GM19438 (cell line): ENCODE data around the gene ANKH.
"Not testable (repeated sequence)": the region's sequence is repeated elsewhere in the genome, so short reads cannot be mapped to it uniquely, and the experiment has no call there.

Experiments
- ATAC-seq: cut with Tn5 transposase; IDR thresholded peaks from one replicate; pipeline ENCODE4 v1.9.1; 2021; ENCODE audit warnings: low read depth; ENCODE audit not compliant: unreplicated experiment

Gene ANKH

DNA sequence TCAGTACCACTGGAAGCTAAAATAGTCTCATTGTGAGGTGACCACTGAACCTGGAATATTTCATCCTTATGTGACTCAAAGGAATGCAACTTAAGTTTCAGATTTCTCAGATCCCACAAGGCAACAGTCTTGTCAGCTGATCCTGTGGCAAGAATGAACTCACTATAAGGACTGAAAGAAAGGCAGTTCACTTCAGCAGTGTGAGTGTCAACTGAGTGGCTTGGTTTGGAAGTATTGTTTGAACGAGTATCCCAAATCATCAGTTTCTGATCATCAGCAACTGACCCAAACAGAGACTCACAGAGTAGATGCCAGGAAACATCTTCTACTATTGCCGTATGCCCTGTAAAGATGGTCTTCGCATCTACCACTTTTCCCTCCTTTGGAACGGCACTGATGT is 74.2 kb downstream of the ANKH start:
- not testable (repeated sequence) for ATAC-seq

- ATAC-seq = no peak
Measured at GRCh38 chr5:14794583-14795230, 76.9 kb downstream of the ANKH start.

DNA sequence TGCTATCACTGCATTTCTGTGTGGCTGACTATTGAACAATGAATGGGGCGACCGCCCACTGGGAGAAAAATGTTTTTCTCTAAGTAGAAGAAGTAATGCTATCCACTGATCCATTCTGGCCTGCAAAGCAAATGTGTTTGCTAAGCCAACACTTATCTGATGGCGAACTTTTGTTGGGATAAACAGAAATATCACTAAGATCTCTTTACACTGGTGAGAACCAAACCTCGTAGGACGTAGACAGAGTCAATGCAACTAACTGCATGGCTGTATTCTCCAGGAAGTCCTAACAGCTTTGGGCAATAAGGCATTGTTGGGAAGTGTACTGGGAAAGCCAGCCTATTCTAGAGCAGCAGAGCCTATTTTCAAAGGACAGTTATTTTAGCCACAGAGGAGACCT is 77.7 kb downstream of the ANKH start:
- ATAC-seq = no peak

DNA sequence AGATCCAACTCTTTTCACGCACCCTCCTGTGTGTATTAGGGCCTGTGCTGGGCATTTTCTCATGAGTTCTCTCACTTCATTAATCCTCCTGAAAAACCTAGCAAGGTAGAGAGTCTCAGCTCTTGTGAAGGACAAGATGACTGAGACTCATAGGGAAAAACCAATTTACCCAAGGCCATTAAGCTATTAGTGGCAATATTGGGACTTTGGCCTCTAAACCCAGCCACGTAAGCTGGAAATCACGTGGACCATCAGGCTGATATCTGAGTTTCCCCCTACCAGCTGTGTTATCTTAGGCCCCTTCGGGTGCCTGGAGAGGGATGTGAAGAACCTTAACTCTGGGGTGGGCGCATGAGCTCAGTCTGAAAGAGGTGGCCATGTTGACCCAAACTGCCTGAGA is 80.7 kb downstream of the ANKH start:
- ATAC-seq = no peak

GRCh38 chr5:14790220-14790619 is 81.4 kb downstream of the ANKH start:
- ATAC-seq = no peak

DNA sequence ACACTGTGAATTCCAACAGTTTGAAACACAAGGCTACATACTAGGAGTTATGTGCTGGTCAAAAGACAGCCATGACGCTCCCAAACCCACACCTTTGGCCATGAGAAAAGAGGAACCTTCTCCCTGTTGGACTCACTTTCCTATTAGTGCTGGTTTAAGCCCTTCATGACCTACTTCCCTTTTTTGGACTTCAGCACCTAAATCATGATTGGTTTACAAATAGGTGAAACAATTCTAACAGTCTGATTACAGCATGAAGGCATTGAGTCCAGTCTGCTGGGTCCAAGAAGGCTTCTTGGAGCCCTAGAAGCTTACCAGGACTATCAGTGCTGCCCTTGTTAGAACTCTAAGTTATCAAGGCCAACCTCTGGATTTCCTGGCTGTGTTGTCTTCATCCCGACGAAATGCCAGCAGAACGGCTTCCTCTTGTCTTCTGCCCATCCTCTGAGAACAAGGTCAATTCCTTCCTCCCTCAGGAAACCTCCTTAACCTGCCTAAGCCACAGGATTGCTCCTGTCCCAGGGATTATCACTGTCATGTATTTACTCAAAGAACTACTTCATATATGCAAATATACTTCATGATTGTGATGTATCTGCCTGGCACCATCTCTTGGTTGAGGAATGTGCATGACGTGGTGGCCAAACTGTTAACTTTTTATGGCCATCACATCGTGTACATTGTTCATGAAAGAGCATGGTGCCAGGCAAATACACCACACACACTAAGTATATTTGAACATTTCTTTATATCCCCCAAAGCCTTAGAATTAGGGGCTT is 83.6 kb downstream of the ANKH start:
- ATAC-seq = no peak

DNA sequence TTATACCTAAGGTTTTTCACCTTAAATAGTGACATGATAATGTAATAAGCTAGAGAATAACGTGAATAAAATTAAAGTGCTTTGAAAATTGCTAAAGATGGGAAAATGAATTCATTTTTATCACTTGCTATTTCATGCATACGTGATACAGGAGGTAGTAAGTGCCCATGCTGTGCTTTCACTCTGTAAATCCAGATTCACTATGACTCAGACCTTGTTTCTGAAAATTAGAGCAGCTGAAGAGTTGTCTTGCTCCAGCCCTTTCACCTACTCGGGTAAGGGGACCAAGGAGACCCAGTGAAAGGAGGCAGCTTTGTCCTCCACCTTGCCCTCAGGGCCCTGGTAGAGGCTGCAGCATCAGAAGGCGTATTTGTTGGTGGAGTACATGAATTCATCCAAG is 87.9 kb downstream of the ANKH start:
- no peak for ATAC-seq

DNA sequence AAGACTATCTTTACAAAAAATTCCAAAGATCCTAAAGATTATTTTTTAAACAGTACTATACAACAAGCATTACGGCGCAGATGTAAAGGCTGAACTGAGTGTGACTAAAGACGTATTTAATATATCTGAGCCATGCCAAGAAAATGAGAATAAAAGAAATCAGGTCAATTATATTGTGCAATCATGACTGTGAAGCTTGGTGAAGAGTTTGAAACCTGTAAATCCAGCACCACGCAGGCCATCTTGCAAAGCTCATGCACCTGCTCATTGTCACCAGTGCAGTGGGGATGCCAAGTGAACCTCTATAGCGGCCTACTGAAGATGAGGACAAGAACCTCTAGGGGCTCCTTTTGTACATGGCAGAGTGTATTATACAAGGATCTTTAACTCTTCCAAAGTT is 89.0 kb downstream of the ANKH start:
- no peak for ATAC-seq

- no peak for ATAC-seq
Measured at GRCh38 chr5:14781106-14781505, 90.5 kb downstream of the ANKH start.

- no peak for ATAC-seq
Measured at GRCh38 chr5:14779975-14780374, 91.6 kb downstream of the ANKH start.

GRCh38 chr5:14778792-14779070 is 92.8 kb downstream of the ANKH start:
- no peak for ATAC-seq

DNA sequence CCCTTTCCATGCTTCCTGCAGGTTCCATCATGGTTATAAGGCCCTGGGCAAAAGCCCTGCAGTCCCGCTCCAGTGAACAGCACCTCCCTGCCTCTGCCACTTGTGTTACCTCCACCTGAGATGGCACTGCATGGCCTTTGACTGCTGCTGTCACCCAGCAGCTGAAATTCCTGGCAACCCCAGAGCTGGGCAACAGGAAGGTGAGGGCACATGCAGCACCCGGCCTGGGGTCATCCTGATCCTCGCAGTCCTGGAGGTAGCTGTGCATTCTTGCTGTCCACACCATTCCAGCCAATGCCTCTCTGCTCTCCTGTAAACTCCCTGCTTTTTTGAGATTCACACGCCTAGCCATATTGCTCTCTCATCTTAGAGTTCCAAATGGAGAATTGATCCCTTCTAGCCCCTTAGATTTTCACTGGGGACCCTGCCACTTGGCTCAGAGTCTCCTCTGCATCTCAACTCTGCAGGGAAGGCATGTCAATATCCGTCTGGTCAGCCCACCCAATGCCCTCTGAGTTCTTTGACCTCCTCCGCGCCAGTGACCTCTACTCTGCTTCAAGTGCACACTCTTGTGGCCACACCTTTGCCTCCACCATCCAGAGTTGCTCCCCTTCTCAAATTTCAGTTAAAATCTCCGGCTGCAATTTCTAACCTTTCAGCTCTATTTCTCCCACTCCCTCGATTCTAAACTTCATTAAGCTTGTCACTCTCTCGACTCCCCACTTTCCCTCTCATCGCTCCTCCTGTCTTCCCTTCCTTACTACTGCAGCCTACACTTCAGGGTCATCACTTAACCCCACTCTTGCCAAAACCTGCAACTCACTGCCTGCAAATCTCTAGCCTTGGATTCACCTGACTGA is 93.4 kb downstream of the ANKH start:
- ATAC-seq = no peak

GRCh38 chr5:14777187-14777586 is 94.4 kb downstream of the ANKH start:
- ATAC-seq = no peak

- ATAC-seq = no peak
Measured at GRCh38 chr5:14776602-14777001, 95.0 kb downstream of the ANKH start.

GRCh38 chr5:14775857-14776256 is 95.7 kb downstream of the ANKH start:
- ATAC-seq = no peak

- no peak for ATAC-seq
Measured at GRCh38 chr5:14773588-14773987, 98.0 kb downstream of the ANKH start.

- no peak for ATAC-seq
Measured at GRCh38 chr5:14771972-14772371, 99.6 kb downstream of the ANKH start.

DNA sequence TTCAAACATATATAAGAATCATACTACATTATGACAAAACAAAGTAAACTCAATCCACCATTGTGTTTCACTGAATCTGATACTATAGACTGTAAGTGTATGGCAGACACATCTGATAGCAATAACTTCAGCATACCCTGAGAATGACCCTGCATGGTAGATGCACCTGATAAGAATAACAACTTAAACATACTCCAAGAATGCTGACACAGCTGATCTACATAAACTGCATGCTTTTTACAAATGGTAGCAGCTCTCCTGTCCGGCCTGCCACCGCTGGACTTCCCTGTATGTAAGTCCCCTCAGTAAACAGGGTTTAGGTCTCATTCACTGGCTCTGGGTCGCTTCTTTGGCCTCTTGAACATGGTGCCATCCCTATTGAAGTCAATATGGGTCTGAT is 100.4 kb downstream of the ANKH start:
- no peak for ATAC-seq

DNA sequence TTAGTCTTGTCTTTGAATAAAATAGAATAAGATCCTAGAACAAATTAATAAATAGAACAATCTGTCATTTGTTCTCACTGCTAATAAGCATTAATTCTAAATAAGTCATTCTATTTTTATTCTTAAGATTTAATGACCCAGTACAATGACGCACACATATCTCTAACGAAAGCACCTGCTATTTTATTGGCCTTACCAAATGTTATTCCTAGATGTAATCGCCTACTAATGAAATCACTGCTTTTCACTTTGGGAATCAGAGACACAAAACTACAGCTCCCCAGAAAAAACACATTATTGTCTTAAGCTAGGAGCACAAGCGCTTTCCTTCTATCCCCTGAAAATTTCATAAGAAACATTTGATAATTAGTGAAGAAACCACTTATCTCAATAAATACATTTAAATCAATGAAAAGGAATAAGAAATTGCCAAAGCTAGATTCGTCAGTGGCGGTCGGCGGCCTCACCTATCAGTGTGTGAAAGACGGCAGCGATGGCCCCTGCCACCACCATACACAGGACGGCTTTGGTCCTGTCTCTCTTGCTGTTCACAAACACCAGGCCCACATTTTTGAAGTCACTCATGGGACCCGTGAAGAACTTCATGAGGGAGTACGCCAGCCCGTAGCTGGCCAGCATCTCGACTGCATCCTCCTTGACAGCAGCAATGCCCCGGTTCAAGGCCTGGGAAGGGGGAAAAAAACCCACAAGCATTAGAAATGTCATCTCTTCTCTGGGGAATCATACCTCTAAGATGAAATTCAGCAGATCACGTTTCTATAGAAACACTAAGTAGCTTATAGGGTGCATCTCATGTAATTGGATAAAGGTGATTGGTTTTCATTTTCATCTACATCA is 102.8 kb downstream of the ANKH start:
- no peak for ATAC-seq

- ATAC-seq = peak; percentile 66
Measured at GRCh38 chr5:14767735-14768507, 103.7 kb downstream of the ANKH start.
